H9 (cell line): ENCODE results near the gene INPP5A. TPM values are rescaled to one million over a fixed set of nuclear protein-coding genes. Genes with fewer than 3 reads are reported as not detected.
A peak's percentile ranks its signal among the peaks of the same experiment; 100 is the strongest.

Experiments used
- DNase-seq: peaks from one replicate; pipeline ENCODE4 v3.0.0-alpha.2; 2017
- H2AFZ ChIP-seq: one replicate; pipeline ENCODE4 v1.6.1; 2013; ENCODE audit warnings: mild to moderate bottlenecking, low read length, control low read depth, moderate library complexity
- H2AK5ac ChIP-seq: 2 replicates; pipeline ENCODE4 v1.6.1; 2013; ENCODE audit warnings: low read length, control low read depth, mixed read lengths; ENCODE audit not compliant: insufficient read length
- H2BK120ac ChIP-seq: one replicate; pipeline ENCODE4 v1.6.1; 2013; ENCODE audit warnings: low read depth, mild to moderate bottlenecking, low read length, control low read depth, inconsistent platforms; ENCODE audit not compliant: poor library complexity, severe bottlenecking
- H2BK12ac ChIP-seq: 2 replicates; pipeline ENCODE4 v1.6.1; 2013; ENCODE audit warnings: low read length, control low read depth, mixed read lengths, low read depth; ENCODE audit not compliant: insufficient read length
- H2BK15ac ChIP-seq: 2 replicates; pipeline ENCODE4 v1.6.1; 2013; ENCODE audit warnings: low read depth, low read length, control low read depth
- H2BK20ac ChIP-seq: one replicate; pipeline ENCODE4 v1.6.1; 2013; ENCODE audit warnings: low read depth, mild to moderate bottlenecking, low read length, control low read depth, inconsistent platforms; ENCODE audit not compliant: poor library complexity, severe bottlenecking
- H2BK5ac ChIP-seq: 2 replicates; pipeline ENCODE4 v1.6.1; 2013; ENCODE audit warnings: low read length, control low read depth, mixed read lengths; ENCODE audit not compliant: insufficient read length
- H3K14ac ChIP-seq: 2 replicates; pipeline ENCODE4 v1.6.1; 2013; ENCODE audit warnings: low read length, control low read depth; ENCODE audit not compliant: insufficient read depth
- H3K18ac ChIP-seq: 2 replicates; pipeline ENCODE4 v1.6.1; 2013; ENCODE audit warnings: low read depth, mild to moderate bottlenecking, mixed read lengths, low read length, control low read depth; ENCODE audit not compliant: insufficient read length
- H3K23ac ChIP-seq: 2 replicates; pipeline ENCODE4 v1.6.1; 2013; ENCODE audit warnings: low read length, control low read depth, mixed read lengths, low read depth; ENCODE audit not compliant: insufficient read length
- H3K23me2 ChIP-seq: 2 replicates; pipeline ENCODE4 v1.6.1; 2013; ENCODE audit warnings: low read depth, mild to moderate bottlenecking, mixed read lengths, low read length, control low read depth; ENCODE audit not compliant: insufficient read length, poor library complexity, severe bottlenecking
- H3K27ac ChIP-seq: 2 replicates; pipeline ENCODE4 v1.5.1; 2013; ENCODE audit warnings: low read length, control low read depth, mixed read lengths, low read depth; ENCODE audit not compliant: insufficient read length
- H3K27me3 ChIP-seq: 2 replicates; pipeline ENCODE4 v1.6.1; 2013; ENCODE audit warnings: low read length, control low read depth, inconsistent platforms; ENCODE audit not compliant: insufficient read depth
- H3K4ac ChIP-seq: 2 replicates; pipeline ENCODE4 v1.6.1; 2013; ENCODE audit warnings: low read depth, mild to moderate bottlenecking, control low read depth, inconsistent platforms, low read length, moderate library complexity
- H3K4me1 ChIP-seq: 2 replicates; pipeline ENCODE4 v1.6.1; 2013; ENCODE audit warnings: low read length, control low read depth, inconsistent platforms; ENCODE audit not compliant: insufficient read depth
- H3K4me2 ChIP-seq: 2 replicates; pipeline ENCODE4 v1.6.1; 2013; ENCODE audit warnings: low read length, control low read depth, mixed read lengths; ENCODE audit not compliant: insufficient read length, insufficient read depth
- H3K56ac ChIP-seq: 2 replicates; pipeline ENCODE4 v1.6.1; 2013; ENCODE audit warnings: low read depth, mild to moderate bottlenecking, mixed read lengths, low read length, control low read depth; ENCODE audit not compliant: insufficient read length
- H3K79me1 ChIP-seq: 2 replicates; pipeline ENCODE4 v1.6.1; 2013; ENCODE audit warnings: low read depth, mild to moderate bottlenecking, moderate library complexity, low read length, control low read depth, inconsistent platforms; ENCODE audit not compliant: insufficient read depth, poor library complexity, severe bottlenecking
- H3K79me2 ChIP-seq: 2 replicates; pipeline ENCODE4 v1.6.1; 2013; ENCODE audit warnings: low read length, control low read depth, inconsistent platforms; ENCODE audit not compliant: insufficient read depth
- H3K9ac ChIP-seq: 2 replicates; pipeline ENCODE4 v1.6.1; 2013; ENCODE audit warnings: low read length, control low read depth, mixed read lengths; ENCODE audit not compliant: insufficient read length; ENCODE audit errors: extremely low read depth
- H3K9me3 ChIP-seq: one replicate; pipeline ENCODE4 v1.6.1; 2013; ENCODE audit warnings: low read depth, low read length, inconsistent platforms; ENCODE audit not compliant: control insufficient read depth
- H3T11ph ChIP-seq: one replicate; pipeline ENCODE4 v1.6.1; 2013; ENCODE audit warnings: mild to moderate bottlenecking, low read length, control low read depth, inconsistent platforms
- H4K20me1 ChIP-seq: one replicate; pipeline ENCODE4 v1.6.1; 2013; ENCODE audit not compliant: control insufficient read depth, insufficient read length, insufficient read depth
- H4K5ac ChIP-seq: 2 replicates; pipeline ENCODE4 v1.6.1; 2013; ENCODE audit warnings: low read depth, mild to moderate bottlenecking, mixed read lengths, low read length, control low read depth; ENCODE audit not compliant: insufficient read length
- H4K8ac ChIP-seq: replicated peaks from 2 replicates; pipeline ENCODE4 v1.6.1; 2013; ENCODE audit warnings: low read length, control low read depth, mixed read lengths, low read depth; ENCODE audit not compliant: insufficient read length
- H4K91ac ChIP-seq: 2 replicates; pipeline ENCODE4 v1.6.1; 2013; ENCODE audit warnings: low read depth, mild to moderate bottlenecking, moderate library complexity, mixed read lengths, low read length, control low read depth; ENCODE audit not compliant: insufficient read length
- H3K27ac Mint-ChIP-seq, 3 experiments: 2 replicates in 2 of 3; 3 replicates in 1 of 3; pipeline ENCODE4 v1.8.0; 2020 to 2021; ENCODE audit warnings: mixed read lengths in 3 of 3, mild to moderate bottlenecking in 1 of 3, moderate library complexity in 1 of 3
- H3K27me3 Mint-ChIP-seq: 2 replicates; pipeline ENCODE4 v1.8.0; 2021; ENCODE audit warnings: low read depth, mild to moderate bottlenecking, moderate library complexity, mixed read lengths
- H3K36me3 Mint-ChIP-seq, 3 experiments: 2 replicates in 2 of 3; 3 replicates in 1 of 3; pipeline ENCODE4 v1.8.0; 2020 to 2021; ENCODE audit warnings: low read depth in 3 of 3, mixed read lengths in 3 of 3; ENCODE audit not compliant: insufficient read depth in 1 of 3
- H3K4me1 Mint-ChIP-seq, 2 experiments: 2 replicates each; pipeline ENCODE4 v1.8.0; 2020; ENCODE audit warnings: mixed read lengths in 2 of 2
- H3K4me3 Mint-ChIP-seq, 2 experiments: 2 replicates in 1 of 2; 3 replicates in 1 of 2; pipeline ENCODE4 v1.8.0; 2020 to 2021; ENCODE audit warnings: mild to moderate bottlenecking in 2 of 2, mixed read lengths in 2 of 2, moderate library complexity in 1 of 2
- H3K9me3 Mint-ChIP-seq, 2 experiments: 2 replicates in 1 of 2; 3 replicates in 1 of 2; pipeline ENCODE4 v1.8.0; 2020; ENCODE audit warnings: mild to moderate bottlenecking in 2 of 2, mixed read lengths in 2 of 2, moderate library complexity in 1 of 2
- WGBS: extraction: QIAGEN DNeasy Blood & Tissue Kit; methylation state at CpG from one replicate; pipeline ENCODE4 v1.1.7; 2013; ENCODE audit warnings: missing lambda C conversion rate, low lambda C conversion rate, mixed read lengths; ENCODE audit not compliant: insufficient read length; ENCODE audit errors: extremely low coverage; 5-methylcytosine and 5-hydroxymethylcytosine counted together
- total RNA-seq: library from RNA; stranded (reverse); gene quantifications from 2 replicates; pipeline ENCODE4 v1.2.1, GENCODE V29; 2021
- TF ChIP-seq, protein P1 (sequence below): fragments of 200-600 bp; sonication (generic); conservative IDR thresholded peaks from 3 replicates; pipeline ENCODE4 v1.8.0; 2021; ENCODE audit warnings: antibody characterized with exemption, mild to moderate bottlenecking

Gene INPP5A
- total RNA-seq, 1 experiment from 2014 or later, result 17.7 TPM

DNA sequence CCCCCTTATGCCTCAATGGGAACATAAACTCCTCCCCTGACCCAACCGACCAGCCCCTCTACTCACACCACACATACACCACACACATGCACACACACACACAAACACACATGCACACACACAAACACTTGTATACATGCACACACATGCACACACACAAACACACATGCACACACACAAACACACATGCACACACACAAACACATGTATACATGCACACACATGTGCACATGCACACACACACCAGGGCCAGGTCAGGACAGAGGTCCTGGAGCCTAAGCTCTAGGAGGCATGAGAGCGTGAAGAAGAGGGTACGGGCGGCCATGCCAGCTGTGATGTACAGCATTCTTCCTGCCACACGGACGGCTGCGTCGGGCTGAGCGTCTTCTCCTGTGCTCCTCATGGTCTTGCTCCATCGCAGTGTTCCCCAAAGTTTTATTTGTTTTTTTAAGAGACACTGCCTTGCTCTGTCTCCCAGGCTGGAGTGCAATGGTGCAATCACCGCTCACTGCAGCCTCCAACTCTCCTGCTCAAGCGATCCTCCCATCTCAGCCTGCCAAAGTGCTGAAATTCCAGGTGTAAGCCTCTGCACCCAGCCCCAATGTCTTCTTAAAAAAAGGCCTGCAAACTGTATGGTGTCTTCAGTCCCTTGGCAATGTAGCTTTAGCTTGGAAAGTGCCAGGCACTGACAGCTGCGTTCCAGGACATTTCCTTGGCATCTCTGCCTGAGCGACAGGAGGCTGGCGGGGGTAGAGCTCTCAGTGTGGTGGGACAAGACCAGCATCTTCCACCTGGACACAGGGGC, 38.8 kb upstream of the INPP5A start:
- TF ChIP-seq, protein P1, sequence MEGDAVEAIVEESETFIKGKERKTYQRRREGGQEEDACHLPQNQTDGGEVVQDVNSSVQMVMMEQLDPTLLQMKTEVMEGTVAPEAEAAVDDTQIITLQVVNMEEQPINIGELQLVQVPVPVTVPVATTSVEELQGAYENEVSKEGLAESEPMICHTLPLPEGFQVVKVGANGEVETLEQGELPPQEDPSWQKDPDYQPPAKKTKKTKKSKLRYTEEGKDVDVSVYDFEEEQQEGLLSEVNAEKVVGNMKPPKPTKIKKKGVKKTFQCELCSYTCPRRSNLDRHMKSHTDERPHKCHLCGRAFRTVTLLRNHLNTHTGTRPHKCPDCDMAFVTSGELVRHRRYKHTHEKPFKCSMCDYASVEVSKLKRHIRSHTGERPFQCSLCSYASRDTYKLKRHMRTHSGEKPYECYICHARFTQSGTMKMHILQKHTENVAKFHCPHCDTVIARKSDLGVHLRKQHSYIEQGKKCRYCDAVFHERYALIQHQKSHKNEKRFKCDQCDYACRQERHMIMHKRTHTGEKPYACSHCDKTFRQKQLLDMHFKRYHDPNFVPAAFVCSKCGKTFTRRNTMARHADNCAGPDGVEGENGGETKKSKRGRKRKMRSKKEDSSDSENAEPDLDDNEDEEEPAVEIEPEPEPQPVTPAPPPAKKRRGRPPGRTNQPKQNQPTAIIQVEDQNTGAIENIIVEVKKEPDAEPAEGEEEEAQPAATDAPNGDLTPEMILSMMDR, result no peak
- H3K9ac ChIP-seq, result no peak overlapping the region
- no peak overlapping the region for H2BK12ac ChIP-seq
- no peaks in the 10 kb centered on the region for H3K4me1 ChIP-seq
- no peak overlapping the region for H4K8ac ChIP-seq
- Mint-ChIP-seq H3K4me3 (no peak overlapping the region), H3K36me3 (no peaks in the 10 kb centered on the region), H3K27me3 (peaks cover 23% of the 10 kb centered on the region), H3K4me1 (no peaks in the 10 kb centered on the region), H3K27ac (no peak overlapping the region; a peak in 1 of 7 replicates), H3K9me3 (no peaks in the 10 kb centered on the region; a peak in 1 of 5 replicates)
- no peak overlapping the region for H3K14ac ChIP-seq
- no peak overlapping the region for H4K91ac ChIP-seq
- no peaks in the 10 kb centered on the region for H3K27me3 ChIP-seq
- H4K20me1 ChIP-seq, result no peaks in the 10 kb centered on the region
- H4K5ac ChIP-seq, result no peak overlapping the region
- no peak overlapping the region for H3K4me2 ChIP-seq
- no peak overlapping the region for H2BK15ac ChIP-seq
- H3K79me2 ChIP-seq, result no peaks in the 10 kb centered on the region
- WGBS, result no CpG with 5 or more reads among the region's 15 CpGs
- H3K9me3 ChIP-seq, result no peaks in the 10 kb centered on the region
- H3K18ac ChIP-seq, result no peak overlapping the region
- H3K23me2 ChIP-seq, result no peaks in the 10 kb centered on the region
- H3K23ac ChIP-seq, result no peak overlapping the region
- no peak overlapping the region for H2AFZ ChIP-seq
- H2AK5ac ChIP-seq, result no peak overlapping the region
- no peak overlapping the region for H2BK5ac ChIP-seq
- no peak overlapping the region for H2BK120ac ChIP-seq
- no peaks in the 10 kb centered on the region for H3K79me1 ChIP-seq
- DNase-seq, result peak; percentile 9
- H3K27ac ChIP-seq, result no peak overlapping the region
- no peak overlapping the region for H3K4ac ChIP-seq
- no peak overlapping the region for H2BK20ac ChIP-seq
- no peak overlapping the region for H3T11ph ChIP-seq
- no peak overlapping the region for H3K56ac ChIP-seq
